Neuronal stem cell (in vitro differentiated cells): ENCODE measurements around the gene IRF2.
"Not testable (repeated sequence)": the region's sequence is repeated elsewhere in the genome, so short reads cannot be mapped to it uniquely, and the experiment has no call there.

ENCODE experiments used
- DNase-seq: peaks from one replicate; pipeline ENCODE4 v3.0.0-alpha.2; 2013; ENCODE audit warnings: low spot score
- H2AFZ ChIP-seq: one replicate; pipeline ENCODE4 v1.6.1; 2013; ENCODE audit warnings: mild to moderate bottlenecking, low read length, inconsistent platforms
- H2AK5ac ChIP-seq: 2 replicates; pipeline ENCODE4 v1.6.1; 2013; ENCODE audit warnings: low read depth, mild to moderate bottlenecking, inconsistent platforms, low read length, moderate library complexity, mixed read lengths
- H2BK120ac ChIP-seq: 2 replicates; pipeline ENCODE4 v1.6.1; 2013; ENCODE audit warnings: low read depth, mild to moderate bottlenecking, inconsistent platforms, low read length, moderate library complexity, mixed read lengths
- H2BK12ac ChIP-seq: one replicate; pipeline ENCODE4 v1.6.1; 2013; ENCODE audit warnings: low read length, inconsistent platforms
- H2BK15ac ChIP-seq: 2 replicates; pipeline ENCODE4 v1.6.1; 2013; ENCODE audit warnings: mild to moderate bottlenecking, low read length, inconsistent platforms, mixed read lengths
- H2BK5ac ChIP-seq: one replicate; pipeline ENCODE4 v1.6.1; 2013; ENCODE audit warnings: inconsistent platforms, mild to moderate bottlenecking, low read length, moderate library complexity
- H3K14ac ChIP-seq: one replicate; pipeline ENCODE4 v1.6.1; 2013; ENCODE audit warnings: low read length, inconsistent platforms
- H3K18ac ChIP-seq: 2 replicates; pipeline ENCODE4 v1.6.1; 2013; ENCODE audit warnings: low read length, inconsistent platforms
- H3K23ac ChIP-seq: 2 replicates; pipeline ENCODE4 v1.6.1; 2013; ENCODE audit warnings: low read depth, mild to moderate bottlenecking, mixed read lengths, low read length, inconsistent platforms; ENCODE audit not compliant: poor library complexity
- H3K27ac ChIP-seq: replicated peaks from 3 replicates; pipeline ENCODE4 v1.5.1; 2013; ENCODE audit warnings: low read length, inconsistent platforms
- H3K27me3 ChIP-seq, 3 experiments: 2 replicates each; pipeline ENCODE4 v1.6.1; 2013; ENCODE audit warnings: low read length in 3 of 3, mild to moderate bottlenecking in 2 of 3, inconsistent platforms in 1 of 3, low read depth in 1 of 3, mixed read lengths in 1 of 3, moderate library complexity in 1 of 3; ENCODE audit not compliant: control insufficient read depth in 3 of 3, insufficient read depth in 3 of 3
- H3K36me3 ChIP-seq, 2 donors: replicated peaks in 1 of 2; 2 replicates each; pipeline ENCODE4 v1.6.1; 2013; ENCODE audit warnings: low read length in 2 of 2; ENCODE audit not compliant: control insufficient read depth in 2 of 2, insufficient read depth in 2 of 2
- H3K4ac ChIP-seq: 2 replicates; pipeline ENCODE4 v1.6.1; 2013; ENCODE audit warnings: inconsistent platforms, mild to moderate bottlenecking, low read length, moderate library complexity
- H3K4me1 ChIP-seq, 2 donors: 1 replicate in 1 of 2; 2 replicates in 1 of 2; pipeline ENCODE4 v1.6.1; 2013; ENCODE audit warnings: low read length in 2 of 2, low read depth in 1 of 2; ENCODE audit not compliant: control insufficient read depth in 2 of 2, insufficient read depth in 1 of 2
- H3K4me2 ChIP-seq: one replicate; pipeline ENCODE4 v1.6.1; 2013; ENCODE audit warnings: mild to moderate bottlenecking, low read length, inconsistent platforms; ENCODE audit not compliant: insufficient read depth, poor library complexity, severe bottlenecking
- H3K4me3 ChIP-seq, 2 donors: 2 replicates each; pipeline ENCODE4 v1.5.1; 2013; ENCODE audit warnings: low read length in 2 of 2, mild to moderate bottlenecking in 2 of 2, inconsistent platforms in 1 of 2, moderate library complexity in 1 of 2
- H3K79me1 ChIP-seq: one replicate; pipeline ENCODE4 v1.6.1; 2013; ENCODE audit warnings: low read depth, mild to moderate bottlenecking, inconsistent platforms, low read length, moderate library complexity
- H3K9ac ChIP-seq: one replicate; pipeline ENCODE4 v1.6.1; 2013; ENCODE audit warnings: mild to moderate bottlenecking, low read depth, low read length, inconsistent platforms; ENCODE audit not compliant: poor library complexity
- H3K9me3 ChIP-seq, 2 donors: replicated peaks in 1 of 2; 2 replicates each; pipeline versions ENCODE3 to v1.6.1; 2013; ENCODE audit warnings: low read length in 2 of 2, mild to moderate bottlenecking in 2 of 2, inconsistent platforms in 1 of 2, low read depth in 1 of 2, mixed read lengths in 1 of 2, moderate library complexity in 1 of 2; ENCODE audit not compliant: control insufficient read depth in 2 of 2, insufficient read depth in 1 of 2
- H4K8ac ChIP-seq: one replicate; pipeline ENCODE4 v1.6.1; 2013; ENCODE audit warnings: low read depth, mild to moderate bottlenecking, inconsistent platforms, low read length, moderate library complexity
- H4K91ac ChIP-seq: one replicate; pipeline ENCODE4 v1.6.1; 2013; ENCODE audit warnings: low read length, low read depth, mild to moderate bottlenecking, inconsistent platforms; ENCODE audit not compliant: poor library complexity
- WGBS, 2 donors: extraction: QIAGEN DNeasy Blood & Tissue Kit; methylation state at CpG; one replicate each; pipeline ENCODE4 v1.1.7; 2013; ENCODE audit warnings: missing lambda C conversion rate in 2 of 2, mixed read lengths in 1 of 2; ENCODE audit not compliant: insufficient read length in 2 of 2, insufficient replicate concordance in 1 of 2; ENCODE audit errors: extremely low coverage in 2 of 2; 5-methylcytosine and 5-hydroxymethylcytosine counted together

Gene IRF2

GRCh38 chr4:184346273-184346672 is 128.1 kb downstream of the IRF2 start:
- H3K4me2 ChIP-seq, H3K9me3 ChIP-seq, H2BK120ac ChIP-seq, H3K23ac ChIP-seq, H3K9ac ChIP-seq, H2BK5ac ChIP-seq, H4K8ac ChIP-seq, H3K18ac ChIP-seq, H3K14ac ChIP-seq, H3K4ac ChIP-seq, H2AK5ac ChIP-seq, H3K79me1 ChIP-seq, H3K36me3 ChIP-seq, H2BK12ac ChIP-seq, H3K27me3 ChIP-seq, DNase-seq, H4K91ac ChIP-seq, H3K27ac ChIP-seq, H3K4me3 ChIP-seq, H2BK15ac ChIP-seq: not testable (repeated sequence)
- Histone ChIP-seq H3K4me1 (peaks cover 17 to 33% of the 10 kb centered on the region in 2 donors), H2AFZ (peak overlapping the region; percentile 69)
- no CpG with 5 or more reads among the region's 6 CpGs for WGBS, 2 donors

GRCh38 chr4:184345573-184345922 is 128.8 kb downstream of the IRF2 start:
- Histone ChIP-seq H3K9me3 (no peaks in the 10 kb centered on the region), H3K9ac (no peak overlapping the region), H3K27me3 (no peaks in the 10 kb centered on the region), H3K23ac (no peak overlapping the region), H4K91ac (no peak overlapping the region), H3K36me3 (no peaks in the 10 kb centered on the region), H2AFZ (peak overlapping the region; percentile 69), H3K4me3 (no peak overlapping the region), H2BK5ac (no peak overlapping the region), H3K14ac (no peak overlapping the region), H3K79me1 (no peaks in the 10 kb centered on the region), H2BK12ac (no peak overlapping the region), H3K4me2 (no peak overlapping the region), H2AK5ac (no peak overlapping the region), H3K27ac (no peak overlapping the region), H2BK15ac (no peak overlapping the region), H2BK120ac (no peak overlapping the region), H3K18ac (no peak overlapping the region), H4K8ac (no peak overlapping the region), H3K4me1 (peaks cover 17 to 33% of the 10 kb centered on the region in 2 donors), H3K4ac (no peak overlapping the region)
- WGBS, 2 donors = no CpG with 5 or more reads among the region's 3 CpGs
- DNase-seq = no peak

- no peak overlapping the region for H3K4me2 ChIP-seq
- peaks cover 17 to 33% of the 10 kb centered on the region in 2 donors for H3K4me1 ChIP-seq
- no peak overlapping the region for H3K4me3 ChIP-seq
- H4K8ac ChIP-seq = no peak overlapping the region
- no peak overlapping the region for H2BK12ac ChIP-seq
- no CpG with 5 or more reads among the region's 8 CpGs for WGBS, 2 donors
- H2BK15ac ChIP-seq = peak overlapping the region; percentile 93
- no peak overlapping the region for H2BK120ac ChIP-seq
- no peak overlapping the region for H2BK5ac ChIP-seq
- H4K91ac ChIP-seq = peak overlapping the region; percentile 32
- peak overlapping the region; percentile 82 for H3K23ac ChIP-seq
- H2AK5ac ChIP-seq = peak overlapping the region; percentile 22
- peak overlapping the region; percentile 90 for H2AFZ ChIP-seq
- no peak overlapping the region for H3K27ac ChIP-seq
- no peak overlapping the region for H3K14ac ChIP-seq
- H3K4ac ChIP-seq = no peak overlapping the region
- H3K36me3 ChIP-seq = no peaks in the 10 kb centered on the region
- no peaks in the 10 kb centered on the region for H3K27me3 ChIP-seq
- H3K9ac ChIP-seq = no peak overlapping the region
- no peaks in the 10 kb centered on the region for H3K79me1 ChIP-seq
- DNase-seq = no peak
- H3K18ac ChIP-seq = peak overlapping the region; percentile 73
- H3K9me3 ChIP-seq = no peaks in the 10 kb centered on the region
These were observed 129.3 kb downstream of the IRF2 start for GRCh38 chr4:184344899-184345572.

- DNase-seq = no peak
- Histone ChIP-seq H3K36me3 (no peaks in the 10 kb centered on the region), H3K27me3 (no peaks in the 10 kb centered on the region), H2BK120ac (no peak overlapping the region), H3K23ac (no peak overlapping the region), H3K9ac (no peak overlapping the region), H2AK5ac (no peak overlapping the region), H2BK15ac (no peak overlapping the region), H3K9me3 (no peaks in the 10 kb centered on the region), H3K4ac (no peak overlapping the region), H3K4me3 (no peak overlapping the region), H3K4me2 (no peak overlapping the region), H4K91ac (no peak overlapping the region), H3K27ac (no peak overlapping the region), H4K8ac (no peak overlapping the region), H3K4me1 (peaks cover 17 to 35% of the 10 kb centered on the region in 2 donors), H2BK12ac (no peak overlapping the region), H3K14ac (no peak overlapping the region), H3K79me1 (no peaks in the 10 kb centered on the region), H2AFZ (peak overlapping the region; percentile 90), H3K18ac (no peak overlapping the region), H2BK5ac (no peak overlapping the region)
- no CpG with 5 or more reads among the region's 4 CpGs for WGBS, 2 donors
These were observed 129.9 kb downstream of the IRF2 start for GRCh38 chr4:184344435-184344834.
